HepG2 (cell line): Measurements from ENCODE around the gene MBNL3. TPM values are rescaled to one million over a fixed set of nuclear protein-coding genes. Genes with fewer than 3 reads are reported as not detected.

Experiments
- ARHGAP35 ChIP-seq: sonication (generic); formaldehyde crosslinking; IDR thresholded peaks from 2 replicates; pipeline ENCODE4 v1.9.0; 2022; ENCODE audit warnings: mild to moderate bottlenecking, inconsistent platforms, moderate library complexity, missing genetic modification reagents, borderline replicate concordance
- ATM ChIP-seq: fragments of 450-650 bp; IDR thresholded peaks from 2 replicates; pipeline ENCODE4 v1.7.1; 2017; ENCODE audit warnings: mild to moderate bottlenecking, borderline replicate concordance
- CEBPZ ChIP-seq: IDR thresholded peaks from 2 replicates; pipeline ENCODE4 v1.6.1; 2012; ENCODE audit warnings: low read length, improper control_type of control experiment
- DMTF1 ChIP-seq: sonication (generic); formaldehyde crosslinking; IDR thresholded peaks from 2 replicates; pipeline ENCODE4 v1.4.0; 2020; ENCODE audit warnings: mild to moderate bottlenecking, missing genetic modification reagents
- HHEX ChIP-seq: IDR thresholded peaks from 2 replicates; pipeline ENCODE4 v1.6.1; 2016; ENCODE audit warnings: control low read depth
- HNRNPK ChIP-seq: fragments of 200-400 bp; formaldehyde crosslinking; IDR thresholded peaks from 2 replicates; pipeline ENCODE4 v1.6.1; 2018; ENCODE audit warnings: low read length, low read depth, moderate library complexity, mild to moderate bottlenecking; ENCODE audit not compliant: poor library complexity, severe bottlenecking
- HNRNPUL1 ChIP-seq: fragments of 200-400 bp; formaldehyde crosslinking; IDR thresholded peaks from 2 replicates; pipeline ENCODE4 v1.6.1; 2017; ENCODE audit warnings: low read depth, mild to moderate bottlenecking, low read length, moderate library complexity
- MIER3 ChIP-seq: IDR thresholded peaks from 2 replicates; pipeline ENCODE4 v1.6.1; 2016; ENCODE audit warnings: missing compliant biosample characterization, borderline replicate concordance
- NKX3-1 ChIP-seq: sonication (generic); formaldehyde crosslinking; IDR thresholded peaks from 2 replicates; pipeline ENCODE4 v1.5.0; 2020; ENCODE audit warnings: missing genetic modification reagents
- PCBP2 ChIP-seq: fragments of 200-400 bp; formaldehyde crosslinking; optimal IDR thresholded peaks from 2 replicates; pipeline ENCODE3; 2018; ENCODE audit warnings: low read length, low read depth; ENCODE audit not compliant: poor library complexity, severe bottlenecking
- RFX1 ChIP-seq: fragments of 450-650 bp; IDR thresholded peaks from 2 replicates; pipeline ENCODE4 v1.6.1; 2017
- SOX5 ChIP-seq: IDR thresholded peaks from 2 replicates; pipeline ENCODE4 v1.6.1; 2016; ENCODE audit warnings: borderline replicate concordance
- SRY ChIP-seq: sonication (generic); formaldehyde crosslinking; IDR thresholded peaks from 2 replicates; pipeline ENCODE4 v1.8.0; 2022; ENCODE audit warnings: mild to moderate bottlenecking, missing genetic modification reagents
- ZNF362 ChIP-seq: sonication (generic); formaldehyde crosslinking; IDR thresholded peaks from 2 replicates; pipeline ENCODE4 v1.4.0; 2020; ENCODE audit warnings: missing genetic modification reagents, mild to moderate bottlenecking, borderline replicate concordance
- ZNF605 ChIP-seq: sonication (generic); formaldehyde crosslinking; IDR thresholded peaks from 2 replicates; pipeline ENCODE4 v1.8.0; 2022; ENCODE audit warnings: mild to moderate bottlenecking, missing genetic modification reagents
- ZNF678 ChIP-seq: sonication (generic); formaldehyde crosslinking; IDR thresholded peaks from 2 replicates; pipeline ENCODE4 v1.4.0; 2020; ENCODE audit warnings: mild to moderate bottlenecking, missing genetic modification reagents
- ZNF703 ChIP-seq: sonication (generic); formaldehyde crosslinking; IDR thresholded peaks from 2 replicates; pipeline ENCODE4 v1.5.1; 2020; ENCODE audit warnings: missing genetic modification reagents, mild to moderate bottlenecking, moderate library complexity, borderline replicate concordance
- ZNF841 ChIP-seq: sonication (generic); formaldehyde crosslinking; IDR thresholded peaks from 2 replicates; pipeline ENCODE4 v1.8.1; 2023; ENCODE audit warnings: missing genetic modification reagents, borderline replicate concordance
- polyA plus RNA-seq, 8 experiments: library from polyadenylated mRNA; depleted of rRNA in 3 of 8; stranded (reverse) in 7 of 8; unstranded in 1 of 8; fragments of >200 nt; fragmentation: Illumina TruSeq in 4 of 8; extraction: Trizol in 4 of 8; gene quantifications; 2 replicates each; pipeline versions ENCODE4 v1.2.1 to v1.2.3, GENCODE V29; 2011 to 2016; ENCODE audit warnings: low read depth in 4 of 8, missing spikeins in 1 of 8, mixed read lengths in 1 of 8; ENCODE audit not compliant: insufficient read depth in 1 of 8
- total RNA-seq, 5 experiments: library from RNA; depleted of rRNA; stranded (reverse); fragments of >200 nt; fragmentation: Illumina TruSeq; extraction: Trizol; gene quantifications; 2 replicates each; pipeline ENCODE4 v1.2.3, GENCODE V29; 2016; ENCODE audit warnings: low read depth in 1 of 5
- TF ChIP-seq, protein P1 (sequence below): sonication (generic); formaldehyde crosslinking; conservative IDR thresholded peaks from 2 replicates; pipeline ENCODE4 v1.4.0; 2020; ENCODE audit warnings: missing genetic modification reagents
- TF ChIP-seq, protein P2 (sequence below): sonication (generic); formaldehyde crosslinking; IDR thresholded peaks from 2 replicates; pipeline ENCODE4 v1.8.1; 2023; ENCODE audit warnings: mild to moderate bottlenecking, missing genetic modification reagents
- TF ChIP-seq, protein P3 (sequence below): sonication (generic); formaldehyde crosslinking; IDR thresholded peaks from 2 replicates; pipeline ENCODE4 v1.8.0; 2022; ENCODE audit warnings: mild to moderate bottlenecking, missing genetic modification reagents, moderate library complexity

Gene MBNL3
- total and polyA plus RNA-seq, 2 of the 13 experiments (the other 11 are each of a cell fraction or from before 2014, with no cell fraction given) = 155 to 257 TPM

GRCh38 chrX:132493095-132493494 lies 4.3 kb upstream of the MBNL3 start (continued):
- TF ChIP-seq DMTF1 (CRISPR knock-in tag) = no peak
- no peak for TF ChIP-seq ZNF841 (CRISPR knock-in tag)
- TF ChIP-seq ATM = no peak
- TF ChIP-seq ZNF678 = no peak
- TF ChIP-seq HNRNPK = no peak
- TF ChIP-seq PCBP2 = no peak
- no peak for TF ChIP-seq ZNF605 (CRISPR knock-in tag)
- TF ChIP-seq ZNF362 (CRISPR knock-in tag) = no peak
- no peak for TF ChIP-seq NKX3-1 (CRISPR knock-in tag)
- TF ChIP-seq MIER3 (CRISPR knock-in tag) = no peak; the same call in 1 of the 2 replicates
- peak; percentile 73; the same call in 1 of the 2 replicates for TF ChIP-seq SOX5
- TF ChIP-seq SRY (CRISPR knock-in tag) = no peak
- no peak for TF ChIP-seq ZNF703 (CRISPR knock-in tag)
- TF ChIP-seq, protein P1, sequence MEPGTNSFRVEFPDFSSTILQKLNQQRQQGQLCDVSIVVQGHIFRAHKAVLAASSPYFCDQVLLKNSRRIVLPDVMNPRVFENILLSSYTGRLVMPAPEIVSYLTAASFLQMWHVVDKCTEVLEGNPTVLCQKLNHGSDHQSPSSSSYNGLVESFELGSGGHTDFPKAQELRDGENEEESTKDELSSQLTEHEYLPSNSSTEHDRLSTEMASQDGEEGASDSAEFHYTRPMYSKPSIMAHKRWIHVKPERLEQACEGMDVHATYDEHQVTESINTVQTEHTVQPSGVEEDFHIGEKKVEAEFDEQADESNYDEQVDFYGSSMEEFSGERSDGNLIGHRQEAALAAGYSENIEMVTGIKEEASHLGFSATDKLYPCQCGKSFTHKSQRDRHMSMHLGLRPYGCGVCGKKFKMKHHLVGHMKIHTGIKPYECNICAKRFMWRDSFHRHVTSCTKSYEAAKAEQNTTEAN (CRISPR knock-in tag) = no peak
- TF ChIP-seq, protein P2, sequence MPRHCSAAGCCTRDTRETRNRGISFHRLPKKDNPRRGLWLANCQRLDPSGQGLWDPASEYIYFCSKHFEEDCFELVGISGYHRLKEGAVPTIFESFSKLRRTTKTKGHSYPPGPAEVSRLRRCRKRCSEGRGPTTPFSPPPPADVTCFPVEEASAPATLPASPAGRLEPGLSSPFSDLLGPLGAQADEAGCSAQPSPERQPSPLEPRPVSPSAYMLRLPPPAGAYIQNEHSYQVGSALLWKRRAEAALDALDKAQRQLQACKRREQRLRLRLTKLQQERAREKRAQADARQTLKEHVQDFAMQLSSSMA (CRISPR knock-in tag) = no peak
- TF ChIP-seq RFX1 = no peak
- TF ChIP-seq CEBPZ = no peak
- TF ChIP-seq ARHGAP35 (CRISPR knock-in tag) = no peak
- TF ChIP-seq, protein P3, sequence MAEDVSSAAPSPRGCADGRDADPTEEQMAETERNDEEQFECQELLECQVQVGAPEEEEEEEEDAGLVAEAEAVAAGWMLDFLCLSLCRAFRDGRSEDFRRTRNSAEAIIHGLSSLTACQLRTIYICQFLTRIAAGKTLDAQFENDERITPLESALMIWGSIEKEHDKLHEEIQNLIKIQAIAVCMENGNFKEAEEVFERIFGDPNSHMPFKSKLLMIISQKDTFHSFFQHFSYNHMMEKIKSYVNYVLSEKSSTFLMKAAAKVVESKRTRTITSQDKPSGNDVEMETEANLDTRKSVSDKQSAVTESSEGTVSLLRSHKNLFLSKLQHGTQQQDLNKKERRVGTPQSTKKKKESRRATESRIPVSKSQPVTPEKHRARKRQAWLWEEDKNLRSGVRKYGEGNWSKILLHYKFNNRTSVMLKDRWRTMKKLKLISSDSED (CRISPR knock-in tag) = no peak
- no peak for TF ChIP-seq HNRNPUL1
- TF ChIP-seq HHEX (CRISPR knock-in tag) = no peak
